NCI-H1930 (cell line): Measurements from ENCODE around the gene C8G.

Experiments
- DNase-seq, 2 experiments: peaks; one replicate each; lab custom pipeline; 2025; lab: John Stamatoyannopoulos, UW

Gene C8G

DNA sequence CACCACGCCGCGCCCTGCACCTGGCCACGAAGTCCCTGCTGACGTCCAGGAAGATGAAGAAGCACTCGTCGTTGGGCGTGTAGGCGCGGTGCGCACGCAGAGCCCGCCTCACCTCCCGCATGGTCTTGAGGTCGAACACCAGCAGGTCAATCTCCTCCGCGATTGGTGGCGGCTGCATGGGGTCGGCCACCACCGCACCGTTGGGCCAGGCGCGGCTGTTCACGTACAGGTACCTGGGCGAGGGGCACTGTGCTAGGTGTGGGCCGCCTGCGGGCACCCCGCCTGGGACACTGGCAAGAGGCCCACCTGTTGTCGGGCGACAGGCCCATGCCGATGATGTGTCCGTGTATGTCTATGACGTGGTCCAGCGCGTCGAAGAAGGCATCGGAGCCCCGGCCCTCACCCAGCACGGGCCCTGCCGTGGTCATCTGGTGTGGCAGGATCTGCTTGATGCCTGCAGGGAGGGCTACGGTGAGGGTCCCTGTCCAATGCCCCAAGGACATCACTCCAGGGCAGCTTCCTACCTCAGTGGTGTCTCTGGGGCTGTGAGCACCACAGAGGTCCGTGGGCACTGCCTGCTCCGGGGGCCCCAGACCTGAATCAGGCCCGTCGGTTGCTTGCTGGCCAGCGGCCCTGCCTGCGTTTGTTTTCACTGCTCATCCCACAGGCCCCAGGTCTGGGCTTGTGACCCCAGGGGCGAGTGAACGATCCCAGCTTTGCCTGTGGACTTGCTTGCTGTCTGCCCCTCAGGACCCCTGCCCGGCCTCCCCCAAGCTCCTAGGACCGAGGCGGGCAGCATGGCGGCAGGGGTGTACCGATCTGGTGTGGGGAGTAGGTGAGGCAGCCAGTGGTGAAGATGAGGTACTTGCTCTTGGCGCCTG, 3.6 kb upstream of the C8G start:
- DNase-seq: no peak

DNA sequence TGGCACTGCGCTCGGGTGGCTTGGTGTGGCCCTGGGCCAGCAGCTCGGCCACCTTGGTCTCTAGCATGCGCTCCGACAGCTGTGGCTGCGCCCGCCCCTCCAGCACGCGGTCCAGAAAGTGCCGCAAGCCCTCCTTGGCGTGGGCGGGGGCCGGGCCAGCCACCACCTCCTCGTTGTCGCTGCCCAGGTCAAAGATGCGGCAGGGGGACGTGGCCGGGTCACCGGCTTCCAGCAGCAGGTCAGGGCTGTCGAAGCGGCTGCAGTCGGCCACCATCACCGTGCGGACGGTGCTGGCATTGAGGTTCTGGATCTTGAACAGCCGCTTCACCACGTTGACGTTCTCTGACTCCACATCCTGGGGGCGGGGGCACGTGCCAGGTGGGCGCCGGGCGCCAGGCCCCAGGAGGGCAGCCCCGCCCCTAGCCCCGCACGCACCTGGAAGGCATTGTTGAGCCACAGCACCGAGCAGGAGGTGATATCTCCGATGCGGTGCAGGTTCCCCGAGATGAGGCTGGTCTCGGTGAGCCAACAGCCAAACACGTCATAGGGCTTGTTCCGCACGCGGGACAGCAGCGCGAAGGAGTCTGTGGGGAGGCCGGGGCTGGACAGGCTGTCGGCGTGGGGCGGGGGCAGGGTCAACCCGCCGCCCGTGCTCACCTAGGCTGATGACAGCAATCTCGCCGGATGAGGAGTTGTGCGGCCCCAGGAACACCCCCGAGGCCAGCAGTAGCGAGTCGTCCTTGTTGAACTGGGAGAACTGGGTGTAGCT, 2.7 kb upstream of the C8G start:
- no peak for DNase-seq

GRCh38 chr9:136942881-136943230, 2.2 kb upstream of the C8G start:
- no peak for DNase-seq

DNA sequence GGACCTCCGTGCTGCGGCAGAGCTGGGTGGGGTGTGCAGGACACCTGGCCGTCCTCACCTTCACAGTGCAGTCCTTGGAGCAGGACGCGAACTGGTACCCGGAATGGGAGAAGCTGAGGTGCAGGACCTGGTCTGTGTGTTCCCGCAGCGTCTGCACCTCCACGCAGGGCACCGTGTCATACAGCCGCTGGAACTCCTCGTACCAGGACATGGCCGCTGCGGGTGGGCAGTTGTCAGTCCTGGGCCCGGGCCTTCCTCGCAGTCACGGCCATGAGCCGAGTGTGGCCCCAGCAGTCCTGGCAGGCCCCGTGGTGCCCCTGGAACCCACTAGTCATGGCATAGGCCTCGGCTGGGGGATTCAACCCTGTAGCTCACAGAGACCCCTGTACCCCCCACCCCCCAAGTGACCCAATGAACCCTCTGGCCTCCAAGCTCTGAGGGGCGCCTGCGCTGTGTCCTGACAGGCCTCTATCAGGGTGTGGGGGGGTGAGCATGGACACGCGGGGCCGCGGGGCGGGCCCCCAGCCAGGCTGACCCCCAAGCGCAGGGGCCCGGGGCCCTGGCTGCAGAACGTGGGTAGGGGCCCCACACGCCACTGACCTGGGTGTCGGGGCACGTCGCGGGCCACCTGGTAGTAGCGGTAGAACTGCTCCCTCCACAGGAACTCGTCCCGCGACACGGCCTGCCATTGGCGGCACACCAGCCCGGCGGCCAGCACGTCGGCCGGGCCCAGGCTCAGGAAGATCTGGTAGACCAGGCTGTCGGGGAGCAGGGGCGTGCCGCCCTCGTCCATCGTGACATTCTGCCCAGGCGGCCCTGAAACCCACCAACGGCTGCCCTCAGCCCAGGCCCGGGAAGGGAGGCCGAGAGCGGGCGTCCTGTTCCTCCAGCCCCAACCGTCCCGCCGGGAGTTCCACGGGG, 1.5 kb upstream of the C8G start:
- no peak for DNase-seq

GRCh38 chr9:136944212-136944518, 878 bp upstream of the C8G start:
- peak in 1 of 2 experiments; percentile 47 for DNase-seq

- DNase-seq: no peak
Measured at GRCh38 chr9:136945333-136946227, 537 bp downstream of the C8G start.

DNA sequence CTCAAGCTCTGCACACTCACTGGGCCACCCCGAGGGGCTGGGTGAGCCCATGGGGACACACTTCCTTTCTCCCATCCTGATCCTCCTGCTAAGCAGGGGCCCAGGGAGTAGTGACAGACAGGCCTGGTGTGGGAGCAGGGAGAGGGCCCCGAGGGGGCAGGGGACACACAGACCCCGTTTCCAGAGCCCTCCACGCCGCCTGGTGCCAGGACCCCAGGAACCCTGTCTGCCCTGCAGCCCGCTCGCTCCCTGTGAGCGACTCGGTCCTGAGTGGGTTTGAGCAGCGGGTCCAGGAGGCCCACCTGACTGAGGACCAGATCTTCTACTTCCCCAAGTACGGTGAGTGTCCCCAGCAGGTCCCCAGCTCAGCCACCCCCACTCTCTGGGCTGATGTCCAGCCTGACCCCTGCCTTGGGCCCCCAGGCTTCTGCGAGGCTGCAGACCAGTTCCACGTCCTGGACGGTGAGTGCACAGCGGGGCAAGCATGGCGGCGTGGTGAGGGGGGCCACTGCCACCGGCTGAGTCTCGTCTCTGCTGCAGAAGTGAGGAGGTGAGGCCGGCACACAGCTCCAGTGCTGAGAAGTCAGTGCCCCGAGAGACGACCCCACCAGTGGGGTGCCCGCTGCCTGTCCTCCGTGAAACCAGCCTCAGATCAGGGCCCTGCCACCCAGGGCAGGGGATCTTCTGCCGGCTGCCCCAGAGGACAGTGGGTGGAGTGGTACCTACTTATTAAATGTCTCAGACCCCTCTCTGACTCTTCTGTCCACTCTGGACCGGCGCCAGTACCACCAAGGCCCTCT, 1.4 kb downstream of the C8G start:
- no peak for DNase-seq

DNA sequence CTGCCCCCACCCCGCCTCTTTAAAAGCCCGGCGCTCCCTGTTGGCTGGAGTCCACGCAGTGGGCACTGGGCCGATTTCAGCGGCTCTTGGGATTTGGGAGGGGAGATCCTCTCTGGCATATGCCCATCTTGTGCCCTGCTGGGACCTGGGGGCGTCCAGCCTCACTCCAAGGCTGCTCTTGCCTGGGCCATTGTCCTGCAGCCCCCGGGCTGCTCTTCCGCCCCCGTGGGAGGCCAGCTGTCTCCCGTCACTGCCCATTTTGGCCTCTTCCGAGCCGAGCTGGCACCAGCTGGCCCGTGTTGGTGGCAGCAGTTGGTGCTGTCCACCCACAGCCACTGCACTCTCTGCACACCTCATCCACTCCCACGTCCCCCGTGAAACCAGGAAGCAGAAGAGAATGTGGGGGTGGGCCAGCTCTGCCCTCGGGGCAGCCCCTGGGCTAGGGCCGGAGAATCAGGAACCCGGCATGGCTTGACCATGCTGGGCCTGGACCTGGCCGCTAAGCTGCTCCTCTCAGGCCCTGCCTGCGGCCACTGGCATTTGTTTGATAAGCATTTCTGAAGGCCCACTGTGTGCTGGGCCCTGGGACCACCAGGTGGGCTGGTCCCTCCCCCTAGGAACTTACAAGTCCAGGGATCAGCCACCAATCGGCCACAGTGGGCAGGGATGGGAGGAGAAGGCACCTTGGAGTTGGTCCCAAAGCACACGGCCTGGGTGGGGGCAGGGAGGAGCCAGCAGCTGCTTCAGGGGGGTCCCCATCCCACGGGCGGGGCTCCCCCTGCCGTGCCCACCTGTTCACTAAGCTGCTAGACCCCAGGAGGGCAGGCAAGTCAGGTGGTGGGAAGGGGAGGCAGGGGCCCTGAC, 2.2 kb downstream of the C8G start:
- DNase-seq: no peak

DNA sequence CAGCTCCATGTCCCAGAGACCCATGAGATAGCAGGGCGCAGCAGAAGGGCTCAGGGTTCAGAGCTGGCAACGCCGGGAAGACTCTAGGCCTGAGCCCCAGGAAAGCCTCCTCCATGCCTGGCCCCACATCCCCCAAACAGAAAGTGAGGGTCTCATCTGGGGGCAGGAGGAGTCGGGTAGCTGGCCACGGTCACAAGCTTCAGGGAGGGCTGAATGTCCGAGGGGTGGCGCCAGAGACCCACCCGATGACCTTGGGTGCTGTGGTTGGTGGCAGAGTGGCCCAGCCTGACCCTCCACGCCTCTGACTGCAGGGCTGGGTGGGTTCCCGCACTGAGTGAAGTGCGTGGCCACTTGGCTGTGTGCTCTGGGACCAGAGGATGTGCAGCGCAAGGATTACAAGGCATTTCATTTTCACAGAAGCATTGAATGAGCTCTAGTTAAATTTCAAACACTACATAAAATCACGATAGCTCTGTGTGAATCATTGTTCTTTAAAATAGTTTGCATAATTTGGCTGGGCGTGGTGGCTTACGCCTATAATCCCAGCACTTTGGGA, 3.0 kb downstream of the C8G start:
- peak in 1 of 2 experiments; percentile 55 for DNase-seq

DNA sequence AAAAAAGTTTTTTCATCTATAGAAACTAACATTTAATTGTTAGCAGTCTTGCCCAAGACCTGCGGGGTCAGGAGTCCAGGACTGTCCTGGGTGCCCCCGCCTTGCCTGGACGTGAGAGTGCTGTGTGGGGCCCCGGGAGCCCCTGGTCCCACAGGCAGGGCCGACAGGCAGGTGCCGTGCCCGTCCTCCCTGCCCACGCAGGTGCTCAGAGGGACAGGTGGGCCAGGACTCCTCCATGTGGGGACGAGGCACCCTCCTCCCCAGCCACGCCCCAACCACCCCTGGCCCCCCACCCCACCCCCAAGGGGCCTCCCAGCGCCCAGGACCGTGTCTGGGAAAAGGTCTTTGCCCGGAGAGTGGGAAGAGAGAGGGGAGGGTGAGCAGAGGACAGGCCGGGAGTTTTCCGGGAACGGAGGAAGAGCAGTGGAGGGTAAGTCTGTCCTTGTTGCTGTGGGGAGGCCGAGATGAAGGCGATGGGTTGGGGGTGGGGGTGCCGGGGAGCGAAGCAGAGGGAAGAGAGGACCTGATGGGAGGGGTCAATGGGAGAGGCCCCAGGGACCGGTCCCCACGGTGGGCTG, 4.3 kb downstream of the C8G start:
- DNase-seq: no peak

GRCh38 chr9:136949817-136950655, 5.0 kb downstream of the C8G start:
- DNase-seq: peak; percentile 94 to 95

- no peak for DNase-seq
Measured at GRCh38 chr9:136950656-136951276, 5.7 kb downstream of the C8G start.

GRCh38 chr9:136951541-136952320, 6.7 kb downstream of the C8G start, which contains the start of gene LCN12:
Gene LCN12, plus strand, starts transcription at chr9:136952273. Its CDS starts 55 bp downstream, at chr9:136952328.
- no peak for DNase-seq

DNA sequence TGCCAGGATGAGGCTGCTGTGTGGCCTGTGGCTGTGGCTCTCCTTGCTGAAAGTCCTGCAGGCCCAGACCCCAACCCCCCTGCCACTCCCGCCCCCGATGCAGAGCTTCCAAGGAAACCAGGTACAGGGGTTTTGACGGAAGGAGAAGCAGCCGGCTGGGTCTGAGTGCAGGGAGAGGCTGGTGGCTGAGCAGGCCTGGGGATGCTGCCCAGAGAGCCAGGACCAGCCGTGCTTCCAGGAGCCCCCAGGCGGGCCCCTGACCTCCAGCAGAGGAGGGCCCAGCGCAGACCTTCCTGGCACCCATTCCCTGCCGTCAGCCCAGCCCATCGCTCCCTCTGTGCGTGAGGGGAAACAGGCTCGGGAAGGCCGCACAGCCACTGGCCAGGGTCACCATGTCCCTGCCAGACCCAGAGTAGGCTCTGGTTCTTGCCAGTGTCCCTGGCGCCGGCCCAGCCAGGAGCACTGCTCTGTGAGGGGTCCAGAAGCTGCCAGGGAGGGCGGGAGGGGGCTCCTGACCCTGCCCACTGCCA, 7.3 kb downstream of the C8G start:
- no peak for DNase-seq

- no peak for DNase-seq
Measured at GRCh38 chr9:136952876-136953770, 8.1 kb downstream of the C8G start.
